KOPT-K1 (cell line): Measurements from ENCODE around the gene NSD1.

Experiments
- H3K27ac ChIP-seq: fragments of 200-600 bp; sonication (generic); 2 replicates; pipeline ENCODE4 v1.5.1; 2016; ENCODE audit warnings: antibody characterized with exemption, mild to moderate bottlenecking, low read depth, low read length; ENCODE audit not compliant: poor library complexity, severe bottlenecking
- H3K36me3 ChIP-seq: fragments of 200-600 bp; sonication (generic); 2 replicates; pipeline ENCODE4 v1.5.1; 2017; ENCODE audit warnings: antibody characterized with exemption, mild to moderate bottlenecking, low read length, moderate library complexity; ENCODE audit not compliant: insufficient read depth
- H3K9me3 ChIP-seq: fragments of 200-600 bp; sonication (generic); 2 replicates; pipeline ENCODE4 v1.5.1; 2017; ENCODE audit warnings: antibody characterized with exemption, low read length, mild to moderate bottlenecking; ENCODE audit not compliant: insufficient read depth, poor library complexity, severe bottlenecking

Gene NSD1

GRCh38 chr5:177133096-177133852, at the start of gene NSD1:
NSD1 (plus strand) TSS chr5:177133773; CDS start chr5:177135104, 1,331 bp downstream.
- no peaks in the 10 kb centered on the region for H3K9me3 ChIP-seq
- H3K27ac ChIP-seq = peak within 1 kb of the TSS; percentile 69
- H3K36me3 ChIP-seq = peaks cover 33% of the 10 kb centered on the region

- H3K9me3 ChIP-seq = no peaks in the 10 kb centered on the region
- H3K27ac ChIP-seq = no peak overlapping the region
- H3K36me3 ChIP-seq = no peaks in the 10 kb centered on the region
These were observed 49.4 kb upstream of the NSD1 start for GRCh38 chr5:177084175-177084574.

GRCh38 chr5:177085985-177086653, 47.5 kb upstream of the NSD1 start:
- no peaks in the 10 kb centered on the region for H3K9me3 ChIP-seq
- no peaks in the 10 kb centered on the region for H3K36me3 ChIP-seq
- H3K27ac ChIP-seq = no peak overlapping the region

GRCh38 chr5:177086654-177087397, 46.7 kb upstream of the NSD1 start, which contains the start of gene FGFR4:
FGFR4 (plus strand) TSS chr5:177086915; CDS start chr5:177089603, 2,688 bp downstream.
- no peak within 1 kb of the TSS for H3K27ac ChIP-seq
- H3K9me3 ChIP-seq = no peaks in the 10 kb centered on the region
- no peaks in the 10 kb centered on the region for H3K36me3 ChIP-seq

- Histone ChIP-seq H3K9me3 (no peaks in the 10 kb centered on the region), H3K27ac (no peak overlapping the region), H3K36me3 (no peaks in the 10 kb centered on the region)
These were observed 46.1 kb upstream of the NSD1 start for GRCh38 chr5:177087398-177088005.

GRCh38 chr5:177089127-177089526, 44.4 kb upstream of the NSD1 start:
- Histone ChIP-seq H3K9me3 (no peaks in the 10 kb centered on the region), H3K36me3 (no peaks in the 10 kb centered on the region), H3K27ac (no peak overlapping the region)

- no peaks in the 10 kb centered on the region for H3K36me3 ChIP-seq
- H3K27ac ChIP-seq = no peak overlapping the region
- H3K9me3 ChIP-seq = no peaks in the 10 kb centered on the region
These were observed 43.5 kb upstream of the NSD1 start for GRCh38 chr5:177089825-177090641.

- no peaks in the 10 kb centered on the region for H3K36me3 ChIP-seq
- no peaks in the 10 kb centered on the region for H3K9me3 ChIP-seq
- H3K27ac ChIP-seq = no peak overlapping the region
These were observed 42.8 kb upstream of the NSD1 start for GRCh38 chr5:177090813-177091212.

- no peak overlapping the region for H3K27ac ChIP-seq
- H3K36me3 ChIP-seq = no peaks in the 10 kb centered on the region
- H3K9me3 ChIP-seq = no peaks in the 10 kb centered on the region
These were observed 42.3 kb upstream of the NSD1 start for GRCh38 chr5:177091232-177091631.

GRCh38 chr5:177092178-177093081, 41.1 kb upstream of the NSD1 start:
- Histone ChIP-seq H3K27ac (no peak overlapping the region), H3K9me3 (no peaks in the 10 kb centered on the region), H3K36me3 (no peaks in the 10 kb centered on the region)

GRCh38 chr5:177093082-177093712, 40.4 kb upstream of the NSD1 start:
- H3K9me3 ChIP-seq = no peaks in the 10 kb centered on the region
- H3K27ac ChIP-seq = no peak overlapping the region
- no peaks in the 10 kb centered on the region for H3K36me3 ChIP-seq

- no peaks in the 10 kb centered on the region for H3K36me3 ChIP-seq
- H3K27ac ChIP-seq = no peak overlapping the region
- H3K9me3 ChIP-seq = no peaks in the 10 kb centered on the region
These were observed 39.8 kb upstream of the NSD1 start for GRCh38 chr5:177093803-177094202.
